Measurements from ENCODE around the gene NDUFV3.
"Not testable (repeated sequence)": the region's sequence is repeated elsewhere in the genome, so short reads cannot be mapped to it uniquely, and the experiment has no call there.

NDUFV3 gene

DNA sequence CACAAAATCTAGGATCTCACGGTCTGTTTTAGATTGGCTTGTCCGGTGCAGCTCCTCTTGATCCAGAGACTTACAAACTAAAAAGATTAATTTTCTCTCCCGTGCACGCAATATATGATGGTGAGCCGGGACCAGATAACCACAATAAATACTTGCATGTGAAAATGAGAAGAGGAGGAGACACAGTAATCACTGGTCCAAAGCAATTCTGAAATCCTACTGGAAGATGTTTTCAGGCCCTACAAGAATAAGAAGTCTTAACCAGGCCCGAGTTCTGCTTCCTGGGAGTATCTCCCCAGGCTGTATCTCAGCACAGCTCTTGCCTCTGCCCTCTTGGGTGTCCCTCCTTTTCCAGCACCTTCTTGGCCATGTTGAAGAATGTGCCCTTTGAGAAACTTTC, 12.8 kb upstream of the NDUFV3 start:
- in situ Hi-C loops (cut with HindIII; ENCODE audit: low sequenced_read_pairs): no loop called here

GRCh38 chr21:42883921-42884320, 9.2 kb upstream of the NDUFV3 start:
- in situ Hi-C loops (cut with HindIII; ENCODE audit: low sequenced_read_pairs): no loop called here

- in situ Hi-C loops (cut with HindIII; ENCODE audit: low sequenced_read_pairs): no loop called here
Observed at GRCh38 chr21:42887326-42887725, 5.8 kb upstream of the NDUFV3 start.

DNA sequence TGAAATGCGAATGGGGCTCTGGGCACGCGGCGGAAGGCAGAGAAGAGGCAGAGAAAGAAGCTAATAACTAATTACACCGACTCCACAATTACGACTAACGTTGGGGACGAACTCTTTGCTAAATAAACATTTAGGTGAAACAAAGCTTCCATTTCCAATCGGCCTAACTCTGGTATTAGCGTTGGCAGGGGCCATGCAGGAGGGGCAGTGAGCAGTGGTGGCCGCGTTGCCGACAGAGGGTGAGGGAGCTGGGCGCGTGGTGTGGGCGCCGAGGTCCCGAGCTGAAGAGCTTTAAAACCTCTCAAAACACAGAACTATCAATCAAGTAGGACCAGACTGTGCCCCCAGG, 553 bp upstream of the NDUFV3 start:
- in situ Hi-C loops (cut with HindIII; ENCODE audit: low sequenced_read_pairs): no loop called here

DNA sequence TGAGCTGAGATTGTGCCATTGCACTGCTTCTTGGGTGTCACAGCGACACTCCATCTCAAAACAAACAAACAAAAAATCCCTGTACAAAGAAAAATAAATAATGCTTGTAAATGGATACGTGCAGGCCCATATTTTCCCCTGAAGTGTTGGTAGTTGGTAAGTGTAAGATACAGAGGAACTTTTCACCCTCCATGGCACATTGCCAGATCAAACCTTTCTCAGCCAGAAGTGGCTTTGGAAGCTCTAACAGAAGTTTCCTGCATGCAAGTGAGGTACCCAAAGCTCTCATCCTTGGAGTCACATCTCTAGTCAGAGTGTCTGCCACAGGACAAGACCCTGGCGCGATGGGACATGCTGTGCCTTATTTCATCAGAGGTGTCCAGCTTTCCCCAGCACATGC, 7.3 kb downstream of the NDUFV3 start:
- in situ Hi-C loops (cut with HindIII; ENCODE audit: low sequenced_read_pairs): no loop called here

GRCh38 chr21:42903817-42904216, 10.7 kb downstream of the NDUFV3 start:
- in situ Hi-C loops (cut with HindIII; ENCODE audit: low sequenced_read_pairs): no loop called here

- in situ Hi-C loops (cut with HindIII; ENCODE audit: low sequenced_read_pairs): no loop called here
Observed at GRCh38 chr21:42905195-42905594, 12.1 kb downstream of the NDUFV3 start.

DNA sequence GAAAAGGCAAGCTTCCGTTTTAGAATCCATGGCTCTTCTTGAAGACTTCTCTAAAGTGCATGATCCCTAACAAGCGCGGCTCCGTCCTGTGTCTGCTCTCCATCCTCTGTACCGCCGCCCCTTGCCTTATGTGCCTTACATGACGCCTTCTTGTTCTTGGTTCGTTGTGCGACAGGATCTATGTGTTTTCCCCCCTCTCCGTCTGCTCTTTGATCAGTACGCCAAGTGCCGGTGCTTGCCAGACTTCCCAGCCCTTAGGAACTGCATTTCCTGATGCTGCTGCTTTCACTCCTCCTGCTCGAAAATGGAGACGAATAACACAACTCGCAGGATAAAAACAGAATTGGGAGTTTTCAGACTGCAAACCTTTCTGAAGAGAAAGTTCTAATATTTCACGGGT, 13.1 kb downstream of the NDUFV3 start:
- in situ Hi-C loops (cut with HindIII; ENCODE audit: low sequenced_read_pairs): no loop called here

DNA sequence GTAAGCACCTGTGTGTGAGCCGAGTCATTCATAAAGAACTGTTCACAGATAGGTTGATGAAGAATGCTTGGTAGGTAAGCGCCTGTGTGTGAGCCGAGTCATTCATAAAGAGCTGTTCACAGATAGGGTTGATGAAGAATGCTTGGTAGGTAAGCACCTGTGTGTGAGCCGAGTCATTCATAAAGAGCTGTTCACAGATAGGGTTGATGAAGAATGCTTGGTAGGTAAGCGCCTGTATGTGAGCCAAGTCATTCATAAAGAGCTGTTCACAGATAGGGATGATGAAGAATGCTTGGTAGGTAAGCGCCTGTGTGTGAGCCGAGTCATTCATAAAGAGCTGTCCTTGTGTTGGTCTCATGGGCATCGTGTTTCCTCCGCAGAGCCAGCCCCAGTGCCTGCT, 15.4 kb downstream of the NDUFV3 start:
- in situ Hi-C loops (cut with HindIII; ENCODE audit: low sequenced_read_pairs): not testable (repeated sequence)

DNA sequence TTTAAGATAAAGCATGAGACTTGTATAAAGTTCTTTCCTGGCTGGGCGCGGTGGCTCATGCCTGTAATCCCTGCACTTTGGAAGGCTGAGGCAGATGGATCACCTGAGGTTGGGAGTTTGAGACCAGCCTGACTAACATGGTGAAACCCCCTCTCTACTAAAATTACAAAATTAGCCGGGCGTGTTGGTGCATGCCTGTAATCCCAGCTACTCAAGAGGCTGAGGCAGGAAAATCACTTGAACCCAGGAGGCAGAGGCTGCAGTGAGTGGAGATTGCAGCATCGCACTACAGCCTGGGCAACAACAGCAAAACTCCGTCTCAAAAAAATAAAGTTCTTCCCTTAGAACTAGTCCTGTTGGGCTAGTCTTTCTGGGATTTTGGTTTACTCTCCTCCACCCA, 18.8 kb downstream of the NDUFV3 start:
- in situ Hi-C loops (cut with HindIII; ENCODE audit: low sequenced_read_pairs): not testable (repeated sequence)

- in situ Hi-C loops (cut with HindIII; ENCODE audit: low sequenced_read_pairs): no loop called here
Observed at GRCh38 chr21:42913476-42913875, 20.4 kb downstream of the NDUFV3 start.

- in situ Hi-C loops (cut with HindIII; ENCODE audit: low sequenced_read_pairs): no loop called here
Observed at GRCh38 chr21:42918291-42918690, 25.2 kb downstream of the NDUFV3 start.

DNA sequence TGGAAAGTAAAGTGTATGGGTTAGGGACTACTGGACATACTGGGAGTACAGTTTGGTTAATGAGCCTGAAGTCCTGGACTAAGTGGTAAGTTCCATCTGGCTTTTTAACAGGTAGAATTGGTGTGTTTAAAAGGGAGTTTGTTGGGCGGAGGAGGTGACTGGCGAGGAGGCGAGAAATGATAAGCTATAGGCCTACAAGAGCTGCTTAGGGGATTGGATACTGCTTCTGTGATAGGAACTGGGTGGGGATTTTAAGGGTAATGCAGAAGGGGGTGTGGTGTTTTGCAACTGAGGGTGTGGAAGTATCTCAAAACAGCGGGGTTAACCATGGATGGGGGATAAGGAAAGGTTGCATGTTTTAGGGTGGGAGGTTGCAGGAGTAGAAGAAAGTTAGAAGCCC, 28.8 kb downstream of the NDUFV3 start:
- in situ Hi-C loops (cut with HindIII; ENCODE audit: low sequenced_read_pairs): no loop called here

GRCh38 chr21:42922918-42923317, 29.8 kb downstream of the NDUFV3 start:
- in situ Hi-C loops (cut with HindIII; ENCODE audit: low sequenced_read_pairs): no loop called here

GRCh38 chr21:42923553-42924432, 30.7 kb downstream of the NDUFV3 start:
- in situ Hi-C loops (cut with HindIII; ENCODE audit: low sequenced_read_pairs): no loop called here

- in situ Hi-C loops (cut with HindIII; ENCODE audit: low sequenced_read_pairs): no loop called here
Observed at GRCh38 chr21:42924433-42924751, 31.3 kb downstream of the NDUFV3 start.

GRCh38 chr21:42925114-42925926, 32.2 kb downstream of the NDUFV3 start, which contains the start of gene ERVH48-1:
Gene ERVH48-1 (minus strand): TSS chr21:42925630. CDS start chr21:42919006, 6,624 bp downstream.
- in situ Hi-C loops (cut with HindIII; ENCODE audit: low sequenced_read_pairs): loop anchor here (5.0 kb wide), 1 partner anchor 92 kb away; no protein-coding TSS in a partner anchor

GRCh38 chr21:42927474-42928200, 34.5 kb downstream of the NDUFV3 start:
- in situ Hi-C loops (cut with HindIII; ENCODE audit: low sequenced_read_pairs): loop anchor here (5.0 kb wide), 1 partner anchor 90 kb away; no protein-coding TSS in a partner anchor

DNA sequence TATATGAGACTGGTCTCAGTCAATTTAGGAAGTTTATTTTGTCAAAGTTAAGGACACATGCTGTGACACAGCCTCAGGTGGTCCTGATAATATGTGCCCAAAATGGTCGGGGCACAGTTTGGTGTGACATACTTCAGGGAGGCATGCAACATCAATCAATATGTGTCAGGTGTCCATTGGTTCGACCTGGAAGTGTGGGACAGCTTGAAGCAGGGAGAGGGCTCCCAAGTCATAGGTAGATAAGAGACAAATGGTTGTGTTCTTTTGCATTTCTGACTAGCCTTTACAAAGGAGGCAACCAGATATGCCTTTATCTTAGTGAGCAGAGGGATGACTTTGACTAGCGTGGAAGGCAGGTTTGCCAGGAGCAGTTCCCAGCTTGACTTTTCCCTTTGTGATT, 36.9 kb downstream of the NDUFV3 start:
- in situ Hi-C loops (cut with HindIII; ENCODE audit: low sequenced_read_pairs): loop anchor here (5.0 kb wide), 1 partner anchor 87 kb away; no protein-coding TSS in a partner anchor

DNA sequence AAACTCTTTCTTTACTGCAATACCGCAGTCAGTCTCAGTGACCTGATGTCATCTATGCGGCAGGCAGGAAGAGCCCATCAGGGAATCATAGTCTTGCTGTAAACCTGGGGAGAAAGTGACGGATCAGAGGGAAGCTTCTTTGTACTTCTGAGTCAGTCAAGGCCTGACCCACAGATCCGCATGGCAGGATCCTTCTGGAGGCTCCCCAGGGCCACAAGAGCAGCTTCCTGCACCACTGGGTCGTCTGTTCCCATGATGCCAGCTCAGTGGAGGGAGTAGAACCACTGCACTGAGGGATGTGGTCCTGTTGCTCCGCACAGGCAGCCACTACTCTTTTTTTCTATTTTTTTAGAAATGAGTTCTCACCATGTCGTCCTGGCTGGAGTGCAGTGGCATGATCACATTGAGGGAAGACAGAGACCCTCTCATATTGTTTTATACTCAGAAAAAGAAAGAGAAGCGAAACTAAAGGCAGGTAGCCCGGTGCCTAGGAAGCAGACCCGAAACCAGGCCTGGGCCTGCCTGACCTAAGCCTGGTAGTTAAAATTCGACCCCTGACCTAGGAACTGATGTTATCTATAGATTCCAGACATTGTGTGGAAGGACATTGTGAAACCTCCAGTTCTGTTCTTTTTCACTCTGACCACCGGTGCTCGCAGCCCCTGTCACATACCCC, 38.6 kb downstream of the NDUFV3 start:
- in situ Hi-C loops (cut with HindIII; ENCODE audit: low sequenced_read_pairs): no loop called here

Data from endothelial cell of hepatic sinusoid (primary cell).